RWPE2 (cell line): Measurements from ENCODE around the gene SLC6A16.

Experiments used
- ATAC-seq: fragments of 200-7000 bp; cut with Tn5 transposase; 3 replicates; pipeline ENCODE4 v1.9.1; 2021; ENCODE audit warnings: low read depth
- DNase-seq: peaks from one replicate; pipeline ENCODE4 v3.0.0-alpha.2; 2020; ENCODE audit warnings: low spot score
- H3K27ac ChIP-seq: fragments of 450-650 bp; 2 replicates; pipeline ENCODE4 v1.5.1; 2017; ENCODE audit warnings: mild to moderate bottlenecking; ENCODE audit not compliant: poor library complexity, severe bottlenecking
- H3K27me3 ChIP-seq: fragments of 250-450 bp; sonication (Bioruptor Pico); 2 replicates; pipeline ENCODE4 v1.5.1; 2021; ENCODE audit warnings: mild to moderate bottlenecking, moderate library complexity; ENCODE audit not compliant: insufficient read depth, poor library complexity, severe bottlenecking
- H3K36me3 ChIP-seq: fragments of 250-450 bp; sonication (Bioruptor Pico); 2 replicates; pipeline ENCODE4 v1.5.1; 2020; ENCODE audit warnings: low read depth, mild to moderate bottlenecking, moderate library complexity
- H3K4me1 ChIP-seq: fragments of 250-450 bp; sonication (Bioruptor Pico); 2 replicates; pipeline ENCODE4 v1.5.1; 2021; ENCODE audit warnings: mild to moderate bottlenecking, moderate library complexity; ENCODE audit not compliant: insufficient read depth, poor library complexity, severe bottlenecking
- H3K4me3 ChIP-seq: fragments of 250-450 bp; sonication (Bioruptor Pico); 2 replicates; pipeline ENCODE4 v1.5.1; 2021; ENCODE audit warnings: mild to moderate bottlenecking, moderate library complexity; ENCODE audit not compliant: severe bottlenecking
- H3K9me3 ChIP-seq: fragments of 250-450 bp; sonication (Bioruptor Pico); 2 replicates; pipeline ENCODE4 v1.5.1; 2021; ENCODE audit warnings: mild to moderate bottlenecking, moderate library complexity; ENCODE audit not compliant: severe bottlenecking
- TF ChIP-seq, protein P1 (sequence below): fragments of 450-650 bp; IDR thresholded peaks from one replicate; pipeline ENCODE4 v1.5.1; 2017; ENCODE audit warnings: mild to moderate bottlenecking, moderate library complexity; ENCODE audit not compliant: poor library complexity, severe bottlenecking

SLC6A16 gene

DNA sequence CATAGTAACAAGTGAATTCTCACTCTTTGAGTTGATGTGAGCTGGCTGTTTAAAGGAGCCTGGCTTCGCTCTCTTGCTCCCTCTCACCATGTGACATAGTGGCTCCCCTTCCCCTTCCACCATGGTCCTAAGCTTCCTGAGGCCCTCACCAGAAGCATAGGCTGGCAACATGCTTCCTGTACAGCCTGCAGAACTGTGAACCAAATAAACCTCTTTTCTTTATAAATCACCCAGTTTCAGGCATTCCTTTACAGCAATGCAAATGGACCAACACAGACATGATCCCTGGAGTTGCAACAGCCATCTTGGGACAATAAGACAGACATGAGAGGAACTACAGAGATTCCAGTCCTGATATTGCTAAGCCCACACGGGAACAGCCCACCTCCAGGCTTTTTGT, 24.6 kb upstream of the SLC6A16 start:
- Histone ChIP-seq H3K27ac (no peak overlapping the region), H3K27me3 (no peaks in the 10 kb centered on the region), H3K9me3 (no peaks in the 10 kb centered on the region), H3K36me3 (peaks cover 35% of the 10 kb centered on the region), H3K4me3 (no peak overlapping the region), H3K4me1 (no peaks in the 10 kb centered on the region)
- TF ChIP-seq, protein P1, sequence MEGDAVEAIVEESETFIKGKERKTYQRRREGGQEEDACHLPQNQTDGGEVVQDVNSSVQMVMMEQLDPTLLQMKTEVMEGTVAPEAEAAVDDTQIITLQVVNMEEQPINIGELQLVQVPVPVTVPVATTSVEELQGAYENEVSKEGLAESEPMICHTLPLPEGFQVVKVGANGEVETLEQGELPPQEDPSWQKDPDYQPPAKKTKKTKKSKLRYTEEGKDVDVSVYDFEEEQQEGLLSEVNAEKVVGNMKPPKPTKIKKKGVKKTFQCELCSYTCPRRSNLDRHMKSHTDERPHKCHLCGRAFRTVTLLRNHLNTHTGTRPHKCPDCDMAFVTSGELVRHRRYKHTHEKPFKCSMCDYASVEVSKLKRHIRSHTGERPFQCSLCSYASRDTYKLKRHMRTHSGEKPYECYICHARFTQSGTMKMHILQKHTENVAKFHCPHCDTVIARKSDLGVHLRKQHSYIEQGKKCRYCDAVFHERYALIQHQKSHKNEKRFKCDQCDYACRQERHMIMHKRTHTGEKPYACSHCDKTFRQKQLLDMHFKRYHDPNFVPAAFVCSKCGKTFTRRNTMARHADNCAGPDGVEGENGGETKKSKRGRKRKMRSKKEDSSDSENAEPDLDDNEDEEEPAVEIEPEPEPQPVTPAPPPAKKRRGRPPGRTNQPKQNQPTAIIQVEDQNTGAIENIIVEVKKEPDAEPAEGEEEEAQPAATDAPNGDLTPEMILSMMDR: no peak
- no peak for DNase-seq
- ATAC-seq: no peak

DNA sequence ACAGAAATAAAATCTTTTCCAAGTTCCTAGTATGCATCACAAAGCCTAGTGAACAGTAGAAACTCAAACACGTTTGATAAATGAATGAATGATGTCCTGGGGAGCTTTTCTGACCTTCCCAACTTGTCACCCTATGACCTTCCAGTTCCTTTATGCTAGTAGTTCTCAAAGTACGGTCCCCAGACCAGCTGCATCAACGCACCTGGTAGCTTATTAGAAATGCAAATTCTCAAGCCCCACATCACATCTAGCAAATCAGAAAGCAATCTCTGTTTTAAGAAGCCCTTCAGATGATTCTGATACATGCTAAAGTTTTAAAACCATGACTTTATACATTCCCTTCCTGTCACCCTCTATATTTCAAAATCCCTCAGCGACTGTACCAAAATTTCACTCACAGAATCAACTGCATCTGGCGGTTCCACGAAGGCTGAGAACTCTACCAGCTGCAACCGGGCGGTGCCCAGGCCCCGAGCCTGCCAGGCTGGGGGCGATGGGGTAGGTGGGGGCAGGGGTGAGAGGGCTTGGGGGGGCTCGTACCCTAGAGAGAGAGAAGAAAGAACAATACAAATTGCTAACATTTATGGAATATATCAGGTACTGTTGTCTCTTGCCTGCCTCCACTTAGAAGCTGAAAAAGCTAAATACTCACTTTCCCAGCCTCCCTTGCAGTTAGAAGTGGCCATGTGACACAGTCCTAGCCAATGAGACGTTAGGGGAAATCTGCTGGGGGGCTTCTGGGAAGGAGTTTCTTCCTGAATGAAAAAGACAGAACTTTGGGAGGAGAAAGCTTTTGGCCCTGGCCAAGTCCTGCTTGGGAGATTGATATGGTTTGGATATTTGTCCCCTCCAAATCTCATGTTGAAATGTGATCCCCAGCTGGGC, 23.6 kb upstream of the SLC6A16 start:
- peaks cover 33% of the 10 kb centered on the region for H3K36me3 ChIP-seq
- no peak for ATAC-seq

DNA sequence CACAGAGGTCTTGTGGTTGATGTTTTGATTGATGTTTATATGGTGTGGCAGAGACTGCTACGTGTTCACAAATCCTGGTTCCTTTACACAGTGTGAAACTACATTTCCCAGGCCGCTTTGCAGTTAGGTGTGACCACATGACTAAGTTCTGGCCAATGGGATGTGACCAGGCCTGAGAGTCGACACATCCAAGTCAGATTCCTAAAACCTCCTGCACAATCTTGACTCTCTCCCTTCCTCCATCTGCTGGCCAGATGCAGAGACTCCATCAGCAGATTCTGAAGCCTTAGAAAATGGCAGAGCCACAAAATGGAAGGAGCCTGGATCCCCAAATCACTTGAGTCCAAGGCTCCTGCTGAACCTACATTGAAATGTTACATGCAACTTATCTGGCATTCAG, 22.8 kb upstream of the SLC6A16 start:
- Histone ChIP-seq H3K4me3 (no peak overlapping the region), H3K27ac (no peak overlapping the region), H3K9me3 (no peaks in the 10 kb centered on the region), H3K27me3 (no peaks in the 10 kb centered on the region), H3K4me1 (no peaks in the 10 kb centered on the region), H3K36me3 (peaks cover 33% of the 10 kb centered on the region)
- peak; percentile 90 for ATAC-seq
- TF ChIP-seq, protein P1: peak; percentile 30
- no peak for DNase-seq

More for the DNA sequence above, 23.6 kb upstream of the SLC6A16 start:
- H3K9me3 ChIP-seq: no peaks in the 10 kb centered on the region
- DNase-seq: no peak
- H3K4me1 ChIP-seq: no peaks in the 10 kb centered on the region
- H3K27ac ChIP-seq: no peak overlapping the region
- H3K27me3 ChIP-seq: no peaks in the 10 kb centered on the region
- H3K4me3 ChIP-seq: no peak overlapping the region
- TF ChIP-seq, protein P1: no peak

DNA sequence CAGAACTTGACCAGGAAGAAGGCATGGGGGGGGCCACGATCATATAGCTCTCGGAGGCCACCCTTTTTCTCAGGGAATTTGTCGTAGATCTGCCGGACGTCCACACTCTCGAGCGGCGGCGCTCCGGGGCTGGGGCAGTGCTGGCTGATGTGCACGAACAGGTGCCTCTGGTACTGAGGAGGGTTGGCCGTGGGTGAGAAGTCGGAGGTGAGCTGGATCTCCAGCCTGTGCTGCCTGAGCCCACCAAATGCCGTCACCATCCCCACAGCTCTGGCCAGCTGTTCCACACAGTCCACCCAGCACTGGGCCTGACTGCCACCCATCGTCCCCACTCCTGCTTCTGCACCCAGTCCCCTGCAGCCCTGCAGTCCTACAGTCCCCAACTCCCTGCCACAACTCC, 22.2 kb upstream of the SLC6A16 start:
- H3K36me3 ChIP-seq: peaks cover 33% of the 10 kb centered on the region
- no peaks in the 10 kb centered on the region for H3K9me3 ChIP-seq

More for the DNA sequence above, 22.2 kb upstream of the SLC6A16 start:
- DNase-seq (no peak), ATAC-seq (no peak)
- Histone ChIP-seq H3K4me3 (no peak overlapping the region), H3K4me1 (no peaks in the 10 kb centered on the region), H3K27me3 (no peaks in the 10 kb centered on the region), H3K27ac (no peak overlapping the region)
- TF ChIP-seq, protein P1: no peak
